ENCODE results near the gene EPB41. TPM values are rescaled to one million over a fixed set of nuclear protein-coding genes. Genes with fewer than 3 reads are reported as not detected.
"Not testable (repeated sequence)": the region's sequence is repeated elsewhere in the genome, so short reads cannot be mapped to it uniquely, and the experiment has no call there.

The EPB41 gene
- total RNA-seq, 1 experiment from 2014 or later: 39.4 TPM

- in situ Hi-C loops (cut with HindIII; ENCODE audit: low sequenced_read_pairs): no loop called here
- peak; percentile 86 for DNase-seq (ENCODE audit: low spot score)
These were observed 7.0 kb downstream of the EPB41 start for GRCh38 chr1:28921286-28921869.

GRCh38 chr1:28925350-28925891 is 11.1 kb downstream of the EPB41 start:
- in situ Hi-C loops (cut with HindIII; ENCODE audit: low sequenced_read_pairs): no loop called here
- DNase-seq (ENCODE audit: low spot score): no peak

GRCh38 chr1:28926629-28927265 is 12.4 kb downstream of the EPB41 start:
- peak; percentile 27 for DNase-seq (ENCODE audit: low spot score)
- in situ Hi-C loops (cut with HindIII; ENCODE audit: low sequenced_read_pairs): no loop called here

GRCh38 chr1:28927266-28927647 is 12.9 kb downstream of the EPB41 start:
- DNase-seq (ENCODE audit: low spot score): no peak
- in situ Hi-C loops (cut with HindIII; ENCODE audit: low sequenced_read_pairs): no loop called here

- peak; percentile 22 for DNase-seq (ENCODE audit: low spot score)
- in situ Hi-C loops (cut with HindIII; ENCODE audit: low sequenced_read_pairs): no loop called here
These were observed 13.4 kb downstream of the EPB41 start for GRCh38 chr1:28927648-28928313.

- peak; percentile 12 for DNase-seq (ENCODE audit: low spot score)
- in situ Hi-C loops (cut with HindIII; ENCODE audit: low sequenced_read_pairs): no loop called here
These were observed 14.1 kb downstream of the EPB41 start for GRCh38 chr1:28928314-28928941.

- DNase-seq (ENCODE audit: low spot score): no peak
- in situ Hi-C loops (cut with HindIII; ENCODE audit: low sequenced_read_pairs): no loop called here
These were observed 18.9 kb downstream of the EPB41 start for GRCh38 chr1:28933277-28933676.

- DNase-seq (ENCODE audit: low spot score): no peak
- in situ Hi-C loops (cut with HindIII; ENCODE audit: low sequenced_read_pairs): no loop called here
These were observed 19.5 kb downstream of the EPB41 start for GRCh38 chr1:28933918-28934317.

GRCh38 chr1:28934676-28935075 is 20.3 kb downstream of the EPB41 start:
- in situ Hi-C loops (cut with HindIII; ENCODE audit: low sequenced_read_pairs): no loop called here
- DNase-seq (ENCODE audit: low spot score): no peak

GRCh38 chr1:28935293-28935692 is 20.9 kb downstream of the EPB41 start:
- in situ Hi-C loops (cut with HindIII; ENCODE audit: low sequenced_read_pairs): no loop called here

GRCh38 chr1:28936094-28936493 is 21.7 kb downstream of the EPB41 start:
- in situ Hi-C loops (cut with HindIII; ENCODE audit: low sequenced_read_pairs): no loop called here
- DNase-seq (ENCODE audit: low spot score): no peak

More at GRCh38 chr1:28935293-28935692, 20.9 kb downstream of the EPB41 start:
- no peak for DNase-seq (ENCODE audit: low spot score)

- DNase-seq (ENCODE audit: low spot score): no peak
- in situ Hi-C loops (cut with HindIII; ENCODE audit: low sequenced_read_pairs): no loop called here
These were observed 22.2 kb downstream of the EPB41 start for GRCh38 chr1:28936528-28936927.

- in situ Hi-C loops (cut with HindIII; ENCODE audit: low sequenced_read_pairs); DNase-seq (ENCODE audit: low spot score): not testable (repeated sequence)
These were observed 29.2 kb downstream of the EPB41 start for GRCh38 chr1:28943581-28943980.

GRCh38 chr1:28950006-28950405 is 35.6 kb downstream of the EPB41 start:
- in situ Hi-C loops (cut with HindIII; ENCODE audit: low sequenced_read_pairs): no loop called here
- DNase-seq (ENCODE audit: low spot score): no peak

- in situ Hi-C loops (cut with HindIII; ENCODE audit: low sequenced_read_pairs): no loop called here
- peak; percentile 86 for DNase-seq (ENCODE audit: low spot score)
These were observed 36.1 kb downstream of the EPB41 start for GRCh38 chr1:28950449-28950848.

GRCh38 chr1:28954126-28954726 is 39.9 kb downstream of the EPB41 start:
- no peak for DNase-seq (ENCODE audit: low spot score)
- in situ Hi-C loops (cut with HindIII; ENCODE audit: low sequenced_read_pairs): no loop called here

- DNase-seq (ENCODE audit: low spot score): no peak
- in situ Hi-C loops (cut with HindIII; ENCODE audit: low sequenced_read_pairs): no loop called here
These were observed 41.7 kb downstream of the EPB41 start for GRCh38 chr1:28956038-28956464.

- in situ Hi-C loops (cut with HindIII; ENCODE audit: low sequenced_read_pairs): not testable (repeated sequence)
These were observed 47.9 kb downstream of the EPB41 start for GRCh38 chr1:28962114-28962831.

More at GRCh38 chr1:28962114-28962831, 47.9 kb downstream of the EPB41 start:
- not testable (repeated sequence) for DNase-seq (ENCODE audit: low spot score)
